ENCODE measurements around the gene ACOXL. TPM values are rescaled to one million over a fixed set of nuclear protein-coding genes. Genes with fewer than 3 reads are reported as not detected.

Gene ACOXL
- total and polyA plus RNA-seq, 2 donors (not counting 3 experiments of a cell fraction or from before 2014, with no cell fraction given), result not detected

GRCh38 chr2:111122631-111123421 is 390.5 kb downstream of the ACOXL start:
- H3K9ac ChIP-seq (replicated peaks; ENCODE audit: extremely low read depth, insufficient read depth, low read length), result peak overlapping the region; percentile 84
- H3K4me2 ChIP-seq (ENCODE audit: insufficient read depth, low read length), result peak overlapping the region; percentile 64
- peak overlapping the region; percentile 62 for H3K27ac ChIP-seq (ENCODE audit: insufficient read depth, low read depth, low read length)
- intact Hi-C loops (cut with micrococcal nuclease), result loop anchor here (1.0 to 5.0 kb wide), 2 partner anchors 40 to 369 kb away; no protein-coding TSS in a partner anchor
- H4K20me1 ChIP-seq (replicated peaks; ENCODE audit: control insufficient read depth, extremely low read depth, insufficient read depth, low read length), result no peaks in the 10 kb centered on the region
- no peaks in the 10 kb centered on the region for H3K9me1 ChIP-seq (replicated peaks; ENCODE audit: control insufficient read depth, extremely low read depth, insufficient read depth, low read length)
- H3K27me3 ChIP-seq (ENCODE audit: control insufficient read depth in 2 of 2, insufficient read depth in 2 of 2, low read length in 2 of 2), result peaks cover 10 to 25% of the 10 kb centered on the region in 2 experiments
- H2AFZ ChIP-seq (ENCODE audit: low read depth, low read length), result peak overlapping the region; percentile 59
- TF ChIP-seq POLR2AphosphoS5 (IDR thresholded peaks at IDR 0.05; ENCODE audit: insufficient read depth, low read depth, low read length), result peak; percentile 11
- TF ChIP-seq MYC (IDR thresholded peaks at IDR 0.05; ENCODE audit: low read depth, low read length), result no peak
- peak; percentile 92 for DNase-seq (ENCODE audit: low read depth, low spot score)
- H3K4me1 ChIP-seq (ENCODE audit: control insufficient read depth, extremely low read depth, insufficient read depth, low read length), result peaks cover 30% of the 10 kb centered on the region
- no peaks in the 10 kb centered on the region for H3K9me3 ChIP-seq (replicated peaks; ENCODE audit: control insufficient read depth, insufficient read depth, low read length)
- H3K79me2 ChIP-seq (ENCODE audit: control insufficient read depth, insufficient read depth, low read length), result no peaks in the 10 kb centered on the region
- H3K4me3 ChIP-seq (replicated peaks in 1 of 3; ENCODE audit: insufficient read depth in 1 of 3, low read depth in 1 of 3, low read length in 3 of 3), result peak overlapping the region; percentile 32 to 93 (median 58)
- no TSS peak for BruUV-seq (replicated peaks)
- dilution Hi-C loops (cut with MboI; ENCODE audit: extremely low pct_ligation_motif_present, low sequenced_read_pairs), result no loop called here
- ChIA-PET POLR2A (interaction anchor here (1.3 kb wide), 1 partner anchor 51 kb away, joined by 3 read pairs; no protein-coding TSS in a partner anchor), CTCF (no interaction called here)
- peaks cover 0 to 9% of the 10 kb centered on the region in 2 experiments for H3K36me3 ChIP-seq (ENCODE audit: control insufficient read depth in 2 of 2, extremely low read depth in 1 of 2, insufficient read depth in 2 of 2, low read length in 2 of 2)
- FAIRE-seq, result peak; percentile 87

GRCh38 chr2:111123751-111124150 is 391.4 kb downstream of the ACOXL start:
- Histone ChIP-seq H4K20me1 (replicated peaks; ENCODE audit: control insufficient read depth, extremely low read depth, insufficient read depth, low read length) (no peaks in the 10 kb centered on the region), H3K4me1 (ENCODE audit: control insufficient read depth, extremely low read depth, insufficient read depth, low read length) (peaks cover 20% of the 10 kb centered on the region), H2AFZ (ENCODE audit: low read depth, low read length) (no peak overlapping the region), H3K4me2 (ENCODE audit: insufficient read depth, low read length) (no peak overlapping the region), H3K27me3 (ENCODE audit: control insufficient read depth in 2 of 2, insufficient read depth in 2 of 2, low read length in 2 of 2) (peaks cover 8 to 15% of the 10 kb centered on the region in 2 experiments), H3K9ac (replicated peaks; ENCODE audit: extremely low read depth, insufficient read depth, low read length) (no peak overlapping the region), H3K4me3 (replicated peaks in 1 of 3; ENCODE audit: insufficient read depth in 1 of 3, low read depth in 1 of 3, low read length in 3 of 3) (no peak overlapping the region), H3K36me3 (ENCODE audit: control insufficient read depth in 2 of 2, extremely low read depth in 1 of 2, insufficient read depth in 2 of 2, low read length in 2 of 2) (peaks cover 0 to 10% of the 10 kb centered on the region in 2 experiments), H3K79me2 (ENCODE audit: control insufficient read depth, insufficient read depth, low read length) (no peaks in the 10 kb centered on the region), H3K9me3 (replicated peaks; ENCODE audit: control insufficient read depth, insufficient read depth, low read length) (no peaks in the 10 kb centered on the region), H3K27ac (ENCODE audit: insufficient read depth, low read depth, low read length) (no peak overlapping the region), H3K9me1 (replicated peaks; ENCODE audit: control insufficient read depth, extremely low read depth, insufficient read depth, low read length) (no peaks in the 10 kb centered on the region)
- ChIA-PET POLR2A (no interaction called here), CTCF (no interaction called here)
- BruUV-seq (replicated peaks), result TSS peak; percentile 1
- no peak for FAIRE-seq
- TF ChIP-seq POLR2A (IDR thresholded peaks at IDR 0.05; ENCODE audit: low read depth, low read length) (no peak), MAX (IDR thresholded peaks at IDR 0.05; ENCODE audit: insufficient read depth, insufficient read length) (no peak)
- intact Hi-C loops (cut with micrococcal nuclease) (loop anchor here (5.0 kb wide), 1 partner anchor 369 kb away; no protein-coding TSS in a partner anchor), dilution Hi-C loops (cut with MboI; ENCODE audit: extremely low pct_ligation_motif_present, low sequenced_read_pairs) (no loop called here)
- no peak for DNase-seq (ENCODE audit: low read depth, low spot score)
